ENCODE results near the gene CXCR6.

CXCR6 gene

DNA sequence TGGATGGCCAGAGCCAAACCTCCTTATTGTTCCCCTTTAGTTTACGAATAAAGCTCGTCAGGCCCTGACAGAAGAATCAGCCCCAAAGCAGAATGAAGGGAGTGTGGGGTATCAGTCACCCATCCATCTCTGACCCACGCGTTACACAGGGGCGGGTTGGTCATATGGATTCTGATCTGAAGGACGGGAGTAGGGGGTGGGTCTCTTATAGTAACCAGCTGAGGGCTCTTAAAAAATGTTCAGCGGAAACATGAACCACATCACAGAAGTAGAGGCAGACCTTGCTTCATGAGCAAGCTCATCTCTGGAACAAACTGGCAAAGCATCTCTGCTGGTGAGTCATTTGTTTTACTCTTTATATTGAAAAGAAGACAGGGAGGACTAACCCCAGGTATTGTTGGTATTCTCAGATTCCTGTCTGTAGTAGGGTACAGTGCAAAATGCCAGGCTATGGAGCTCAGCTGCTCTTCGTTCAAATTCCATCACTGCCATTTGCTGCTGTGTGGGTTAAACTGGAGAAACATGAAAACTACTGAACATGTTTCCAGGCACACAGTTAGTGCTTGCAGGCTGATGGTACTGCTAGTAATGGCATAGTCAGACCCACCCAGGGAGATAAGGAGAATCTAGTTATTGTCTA, at the start of gene CXCR6:
Gene CXCR6, plus strand, starts transcription at position 258 of the 640 bp plus-strand sequence. CDS start 3,018 bp downstream, outside the sequence.
- DNase-seq = no peak

DNA sequence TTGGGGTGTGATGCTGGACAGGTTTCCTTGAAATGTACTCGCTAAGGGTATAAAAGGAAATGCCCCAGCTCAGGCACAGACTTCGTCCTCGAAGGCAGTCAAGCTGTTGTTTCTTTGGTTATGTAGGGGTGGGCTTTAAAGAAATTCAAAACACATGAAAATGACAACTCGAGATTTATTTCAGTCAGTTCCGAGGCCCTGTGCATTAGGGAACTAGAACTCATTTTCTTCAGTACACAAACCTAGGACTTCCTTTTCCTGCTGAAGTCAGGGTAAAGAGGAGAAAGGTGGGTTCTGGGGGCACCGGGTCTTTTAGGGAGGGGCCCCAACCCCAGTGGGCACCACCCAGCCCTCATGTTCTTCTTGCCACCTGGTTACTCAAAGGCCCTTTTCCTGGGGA, 49.2 kb upstream of the CXCR6 start:
- DNase-seq = no peak

DNA sequence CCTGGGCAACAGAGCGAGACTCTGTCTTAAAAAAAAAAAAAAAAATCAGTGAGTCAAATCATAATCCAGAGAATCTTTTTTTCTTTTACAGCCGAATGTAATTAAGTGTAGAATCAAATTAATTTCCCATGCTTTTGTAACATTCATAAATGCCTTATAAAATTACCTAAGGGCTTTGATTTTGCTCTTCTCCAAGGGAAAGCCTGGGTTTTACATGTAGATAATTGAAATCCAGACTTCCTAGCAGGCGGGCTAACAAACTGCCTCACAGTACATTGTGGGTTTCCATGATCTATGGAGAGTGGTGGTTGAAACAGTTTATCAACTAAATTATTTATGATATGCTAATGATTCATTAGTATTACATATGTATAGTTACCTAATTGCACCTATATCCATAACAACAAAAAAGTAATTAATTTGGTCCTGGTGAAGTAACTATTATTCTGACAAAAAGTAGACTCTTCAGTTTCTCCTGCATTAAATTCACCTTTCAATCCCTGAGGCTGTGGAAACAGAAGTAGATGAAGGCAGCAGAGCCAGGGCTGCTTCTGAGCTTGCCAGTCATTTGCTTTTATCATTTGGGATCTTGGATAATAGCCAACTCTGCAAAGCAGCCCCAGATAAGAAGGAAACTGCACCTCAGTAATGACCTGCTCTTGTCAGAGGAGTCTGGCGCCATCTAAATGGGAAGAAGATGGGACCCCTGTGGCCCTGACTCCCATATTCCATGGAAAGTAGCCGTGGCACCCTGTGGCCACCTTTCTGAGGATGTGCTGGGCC, 47.4 kb upstream of the CXCR6 start:
- no peak for DNase-seq

GRCh38 chr3:45896956-45897355, 46.3 kb upstream of the CXCR6 start:
- DNase-seq = no peak

- no peak for DNase-seq
Observed at GRCh38 chr3:45904931-45905330, 38.3 kb upstream of the CXCR6 start.

- no peak for DNase-seq
Observed at GRCh38 chr3:45905755-45906154, 37.5 kb upstream of the CXCR6 start.

DNA sequence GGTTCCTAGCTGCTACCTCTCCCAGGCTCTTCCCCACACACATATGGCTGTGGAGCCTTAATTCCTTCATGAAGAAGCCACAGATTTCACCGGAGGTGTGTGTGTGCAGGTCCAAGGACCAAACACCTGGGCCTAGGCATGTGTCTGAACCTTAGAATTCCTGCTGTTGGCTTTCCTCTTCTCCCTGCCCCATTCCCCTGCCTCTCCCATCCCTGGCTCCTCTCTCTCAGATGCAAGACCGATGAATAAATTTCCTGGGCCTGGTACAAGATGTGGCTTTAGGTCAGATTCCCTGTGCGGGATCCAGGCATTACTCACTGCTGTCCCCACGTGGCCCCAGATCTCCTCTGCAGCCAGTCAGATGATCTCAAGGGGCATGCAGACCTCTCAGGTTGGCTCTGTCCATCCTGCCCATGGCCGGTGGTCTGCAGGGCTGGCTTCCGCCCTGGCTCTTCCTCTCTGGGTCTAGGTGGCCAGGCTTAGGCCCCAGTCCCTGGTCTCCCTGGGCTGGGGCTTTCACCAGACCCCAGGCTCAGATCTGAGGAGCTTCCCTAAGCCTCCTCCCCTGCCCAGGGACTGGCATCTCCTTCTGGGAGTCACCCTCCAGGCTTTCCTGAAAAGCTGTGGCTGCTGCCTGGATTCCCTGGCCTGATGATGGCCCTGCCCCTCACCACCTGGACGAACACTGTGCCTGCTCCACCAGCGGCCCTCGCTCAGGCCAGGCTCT, 36.4 kb upstream of the CXCR6 start:
- peak; percentile 51 for DNase-seq

- DNase-seq = no peak
Observed at GRCh38 chr3:45907769-45908705, 35.2 kb upstream of the CXCR6 start.

DNA sequence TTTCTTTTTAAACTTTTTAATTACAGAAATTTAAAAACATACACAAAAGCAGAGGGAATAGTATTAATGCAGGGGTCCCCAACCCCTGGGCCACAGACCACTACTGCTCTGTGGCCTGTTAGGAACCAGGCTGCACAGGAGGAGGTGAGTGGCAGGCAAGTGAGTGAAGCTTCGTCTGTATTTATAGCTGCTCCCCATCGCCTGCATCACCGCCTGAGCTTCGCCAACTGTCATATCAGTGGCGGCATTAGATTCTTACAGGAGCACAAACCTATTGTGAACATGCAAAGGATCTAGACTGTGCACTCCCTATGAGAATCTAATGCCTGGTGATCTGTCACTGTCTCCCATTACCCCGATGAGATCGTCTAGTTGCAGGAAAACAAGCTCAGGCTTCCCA, 34.5 kb upstream of the CXCR6 start:
- DNase-seq = no peak

- no peak for DNase-seq
Observed at GRCh38 chr3:45909542-45909941, 33.7 kb upstream of the CXCR6 start.

DNA sequence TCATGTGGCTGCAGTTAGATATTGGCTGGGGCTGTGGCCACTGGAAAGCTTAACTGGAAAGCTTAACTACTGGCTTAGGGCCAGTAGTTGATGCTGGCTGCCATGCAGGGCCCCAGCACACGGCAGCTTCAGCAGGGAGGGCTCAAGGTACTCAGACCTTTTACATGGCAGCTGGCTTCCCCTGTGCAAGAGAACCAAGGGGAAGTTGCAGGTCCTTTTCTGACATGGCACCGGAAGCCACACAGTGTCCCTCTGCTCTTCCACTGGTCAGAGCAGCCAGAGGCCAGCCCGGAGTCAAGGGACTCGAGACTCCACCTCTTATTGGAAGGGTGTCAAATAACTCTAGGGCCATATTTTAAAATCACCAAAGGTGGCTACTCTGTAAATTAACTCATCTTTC, 32.4 kb upstream of the CXCR6 start:
- DNase-seq = no peak

GRCh38 chr3:45911511-45912226, 31.6 kb upstream of the CXCR6 start:
- no peak for DNase-seq

DNA sequence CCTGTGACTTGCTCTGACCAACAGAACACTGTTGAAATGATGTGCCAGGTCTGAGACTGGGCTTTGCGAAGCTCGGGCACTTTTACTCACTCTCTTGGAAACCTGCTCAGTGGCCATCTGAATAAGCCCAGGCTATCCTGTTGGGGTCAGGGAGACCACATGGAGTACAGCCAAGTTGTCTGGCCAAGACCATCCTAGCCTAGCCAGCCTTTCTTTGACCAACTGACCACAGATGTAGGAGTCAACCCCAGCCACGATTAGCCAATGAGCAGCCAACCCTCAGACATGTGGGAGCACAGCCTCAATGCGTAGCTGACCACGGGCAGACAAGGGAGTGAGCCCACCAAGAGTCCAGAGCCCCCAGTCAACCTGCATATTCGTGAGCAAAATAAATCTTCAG, 30.8 kb upstream of the CXCR6 start:
- DNase-seq = no peak

- no peak for DNase-seq
Observed at GRCh38 chr3:45914362-45915058, 28.8 kb upstream of the CXCR6 start.

DNA sequence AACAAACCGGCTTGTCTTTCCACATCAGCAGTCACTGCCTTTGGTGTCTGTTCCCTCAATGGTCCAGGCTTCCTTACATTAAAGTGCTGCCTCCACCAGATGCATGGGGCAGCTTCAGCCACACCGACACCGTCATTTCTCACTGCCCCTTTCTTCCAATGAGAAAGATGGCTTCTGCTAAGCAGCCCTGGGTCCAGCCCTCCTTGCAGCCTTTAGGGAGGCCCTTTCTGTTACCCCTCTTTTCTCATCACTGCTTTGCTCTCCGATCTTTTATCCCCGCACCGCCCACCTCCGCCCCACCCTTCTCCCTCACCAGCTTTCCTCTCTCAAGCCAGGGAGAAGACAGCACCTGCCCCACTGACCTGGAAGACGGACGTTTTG, 28.2 kb upstream of the CXCR6 start:
- no peak for DNase-seq

GRCh38 chr3:45915518-45916231, 27.6 kb upstream of the CXCR6 start:
- no peak for DNase-seq

DNA sequence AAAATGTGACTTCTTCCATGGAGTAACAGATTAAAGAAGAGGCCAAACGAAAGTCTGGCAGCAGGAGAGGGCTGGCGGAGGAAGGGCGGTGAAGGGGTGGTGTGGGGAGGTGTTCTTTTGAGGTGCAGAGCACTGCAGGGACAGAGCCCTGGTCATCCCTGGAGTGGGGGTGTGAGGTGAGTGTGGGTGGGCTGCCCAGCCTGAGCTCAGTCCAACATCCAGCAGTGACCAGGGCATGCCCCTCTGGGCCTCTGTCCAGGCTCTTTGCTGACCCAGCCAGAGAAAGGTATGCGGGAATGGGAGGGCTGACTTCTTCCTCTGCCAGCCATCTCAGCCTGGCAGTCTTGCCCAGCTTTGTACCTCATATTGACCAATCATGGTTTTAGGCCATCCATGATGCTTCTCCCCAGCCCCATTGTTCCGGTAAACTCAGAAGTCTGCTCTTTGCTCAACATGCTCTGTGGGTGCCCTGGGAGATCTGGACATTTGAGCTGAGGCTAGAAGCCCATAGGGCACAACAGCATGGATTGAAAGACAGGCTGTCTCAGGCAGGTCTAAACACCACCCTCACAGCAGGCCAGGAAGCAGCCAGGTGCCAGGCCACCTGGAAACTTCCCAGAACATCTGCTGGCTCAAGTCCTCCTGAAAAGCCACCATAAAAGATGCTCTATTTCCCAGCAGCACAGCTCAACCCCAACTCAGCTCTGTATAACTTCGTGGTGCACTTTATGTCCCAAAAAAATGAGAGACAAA, 25.9 kb upstream of the CXCR6 start:
- DNase-seq = no peak

GRCh38 chr3:45921158-45922038, 21.9 kb upstream of the CXCR6 start:
- DNase-seq = no peak

DNA sequence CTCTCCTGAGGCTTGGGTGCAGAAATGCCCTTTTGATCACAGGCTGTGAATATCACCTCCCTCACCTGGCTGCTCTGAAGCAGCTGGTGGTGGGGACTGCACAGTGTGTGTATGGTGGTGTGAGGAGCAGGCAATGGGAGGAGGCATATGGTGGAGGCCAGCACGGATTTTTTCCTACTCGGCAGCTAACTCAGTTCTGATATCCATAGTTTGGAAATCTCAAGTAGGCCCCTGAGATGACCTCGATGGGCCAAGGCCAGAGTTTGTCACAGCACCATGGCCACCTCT, 21.3 kb upstream of the CXCR6 start:
- DNase-seq = no peak
